Sigmoid colon (tissue), 4 donors: ENCODE measurements around the gene POMT1.

Experiments
- POLR2AphosphoS5 ChIP-seq, 4 donors: sonication (generic); formaldehyde crosslinking; IDR thresholded peaks; one replicate each; pipeline ENCODE4 v1.6.1; 2017; ENCODE audit warnings: antibody characterized with exemption in 4 of 4
- TF ChIP-seq, protein P1 (sequence below), 4 experiments: fragments of 450-650 bp in 3 of 4; fragments of 200-600 bp in 1 of 4; IDR thresholded peaks; one replicate each; pipeline ENCODE4 v1.5.1; 2016 to 2019; ENCODE audit warnings: antibody characterized with exemption in 4 of 4, mild to moderate bottlenecking in 3 of 4, moderate library complexity in 2 of 4

DNA sequence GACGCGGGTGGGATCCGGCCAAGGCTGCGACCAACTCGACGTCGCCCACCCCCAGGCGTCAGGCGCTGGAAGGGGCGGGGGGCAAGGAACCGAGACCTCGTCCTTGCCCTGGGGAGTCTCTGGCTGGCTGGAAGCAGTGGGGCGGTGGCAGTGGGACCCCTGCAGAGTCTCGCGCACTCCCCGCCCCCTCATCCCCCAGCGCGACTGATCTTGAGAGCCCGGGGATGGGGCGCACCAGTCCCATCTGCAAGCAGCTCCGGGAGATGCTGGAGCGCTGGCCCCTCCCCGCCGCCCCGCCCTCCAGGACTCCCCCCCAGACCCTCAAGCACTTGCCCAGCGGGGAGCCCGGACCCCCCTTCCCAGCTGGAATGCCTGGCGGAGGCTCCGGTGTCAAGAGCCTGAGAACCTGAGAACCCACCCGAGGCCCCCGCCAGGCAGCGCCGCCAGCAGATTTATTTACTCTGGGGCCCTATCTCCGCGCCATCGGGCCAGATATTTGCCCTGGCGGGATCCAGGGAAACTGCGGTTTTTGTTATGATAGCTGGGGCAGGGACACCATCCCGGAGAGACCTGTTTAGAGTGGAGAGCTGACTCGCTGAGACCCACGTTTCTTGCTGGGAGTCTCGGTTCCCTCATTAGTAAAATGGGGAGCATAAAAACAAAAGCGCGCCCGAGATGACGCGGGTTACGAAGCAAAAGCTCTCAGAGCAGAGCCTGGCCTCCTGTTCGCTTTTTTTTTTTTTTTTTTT lies 43.8 kb downstream of the POMT1 start:
- TF ChIP-seq, protein P1, sequence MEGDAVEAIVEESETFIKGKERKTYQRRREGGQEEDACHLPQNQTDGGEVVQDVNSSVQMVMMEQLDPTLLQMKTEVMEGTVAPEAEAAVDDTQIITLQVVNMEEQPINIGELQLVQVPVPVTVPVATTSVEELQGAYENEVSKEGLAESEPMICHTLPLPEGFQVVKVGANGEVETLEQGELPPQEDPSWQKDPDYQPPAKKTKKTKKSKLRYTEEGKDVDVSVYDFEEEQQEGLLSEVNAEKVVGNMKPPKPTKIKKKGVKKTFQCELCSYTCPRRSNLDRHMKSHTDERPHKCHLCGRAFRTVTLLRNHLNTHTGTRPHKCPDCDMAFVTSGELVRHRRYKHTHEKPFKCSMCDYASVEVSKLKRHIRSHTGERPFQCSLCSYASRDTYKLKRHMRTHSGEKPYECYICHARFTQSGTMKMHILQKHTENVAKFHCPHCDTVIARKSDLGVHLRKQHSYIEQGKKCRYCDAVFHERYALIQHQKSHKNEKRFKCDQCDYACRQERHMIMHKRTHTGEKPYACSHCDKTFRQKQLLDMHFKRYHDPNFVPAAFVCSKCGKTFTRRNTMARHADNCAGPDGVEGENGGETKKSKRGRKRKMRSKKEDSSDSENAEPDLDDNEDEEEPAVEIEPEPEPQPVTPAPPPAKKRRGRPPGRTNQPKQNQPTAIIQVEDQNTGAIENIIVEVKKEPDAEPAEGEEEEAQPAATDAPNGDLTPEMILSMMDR (IDR thresholded peaks at IDR 0.05), result no peak
- no peak for TF ChIP-seq POLR2AphosphoS5 (IDR thresholded peaks at IDR 0.05)
